DOHH2 (cell line): Measurements from ENCODE around the gene RABL3.
"Not testable (repeated sequence)": the region's sequence is repeated elsewhere in the genome, so short reads cannot be mapped to it uniquely, and the experiment has no call there.

Source experiments
- H3F3A ChIP-seq: fragments of 200-600 bp; sonication (generic), shearing (Covaris generic); 2 replicates; pipeline ENCODE4 v1.6.0; 2016; ENCODE audit warnings: antibody characterized with exemption, mild to moderate bottlenecking; ENCODE audit not compliant: control insufficient read depth, insufficient read depth
- H3K27ac ChIP-seq: fragments of 200-600 bp; sonication (generic); 2 replicates; pipeline ENCODE4 v1.5.1; 2014; ENCODE audit warnings: low read depth, mild to moderate bottlenecking, low read length, moderate library complexity
- H3K27me3 ChIP-seq: fragments of 200-600 bp; sonication (generic); 2 replicates; pipeline ENCODE4 v1.6.1; 2014; ENCODE audit warnings: mild to moderate bottlenecking, low read length, mixed read lengths; ENCODE audit not compliant: control insufficient read depth
- H3K36me3 ChIP-seq: fragments of 200-600 bp; sonication (generic); 2 replicates; pipeline ENCODE4 v1.6.1; 2014; ENCODE audit warnings: mild to moderate bottlenecking, low read length, moderate library complexity, mixed read lengths; ENCODE audit not compliant: control insufficient read depth
- H3K4me1 ChIP-seq: fragments of 200-600 bp; sonication (generic); 2 replicates; pipeline ENCODE4 v1.6.1; 2014; ENCODE audit warnings: mild to moderate bottlenecking, low read length, mixed read lengths; ENCODE audit not compliant: control insufficient read depth
- H3K4me2 ChIP-seq: fragments of 200-600 bp; sonication (generic); 2 replicates; pipeline ENCODE4 v1.6.0; 2014; ENCODE audit warnings: mild to moderate bottlenecking, low read length, moderate library complexity
- H3K4me3 ChIP-seq: fragments of 200-600 bp; sonication (generic); 2 replicates; pipeline ENCODE4 v1.5.1; 2014; ENCODE audit warnings: mild to moderate bottlenecking, low read length, mixed read lengths
- H3K79me2 ChIP-seq: fragments of 200-600 bp; sonication (generic); 2 replicates; pipeline ENCODE4 v1.6.1; 2014; ENCODE audit warnings: mild to moderate bottlenecking, low read length, mixed read lengths; ENCODE audit not compliant: control insufficient read depth
- H3K9me2 ChIP-seq: fragments of 200-600 bp; sonication (generic); replicated peaks from 2 replicates; pipeline ENCODE4 v1.6.1; 2014; ENCODE audit warnings: mild to moderate bottlenecking, low read length, mixed read lengths; ENCODE audit not compliant: control insufficient read depth
- H3K9me3 ChIP-seq: fragments of 200-600 bp; sonication (generic); 2 replicates; pipeline ENCODE4 v1.6.1; 2014; ENCODE audit warnings: antibody characterized with exemption, low read length, mixed read lengths; ENCODE audit not compliant: control insufficient read depth, insufficient read depth
- H4K20me1 ChIP-seq: fragments of 200-600 bp; sonication (generic); 2 replicates; pipeline ENCODE4 v1.6.0; 2014; ENCODE audit warnings: low read depth, mild to moderate bottlenecking, antibody characterized with exemption, low read length, moderate library complexity; ENCODE audit not compliant: control insufficient read depth, insufficient read depth
- CTCF ChIP-seq: fragments of 200-600 bp; sonication (generic); IDR thresholded peaks from one replicate; pipeline ENCODE4 v1.5.1; 2014; ENCODE audit warnings: antibody characterized with exemption, mild to moderate bottlenecking, low read depth, low read length; ENCODE audit not compliant: poor library complexity, severe bottlenecking
- EZH2phosphoT487 ChIP-seq: fragments of 200-600 bp; sonication (generic); IDR thresholded peaks from 2 replicates; pipeline ENCODE4 v1.6.1; 2017; ENCODE audit warnings: borderline replicate concordance, mild to moderate bottlenecking, antibody characterized with exemption, low read length, moderate library complexity, mixed read lengths

Gene RABL3

GRCh38 chr3:120640231-120640630, 102.1 kb downstream of the RABL3 start:
- Histone ChIP-seq H3K4me3 (no peak overlapping the region), H3F3A (no peaks in the 10 kb centered on the region), H4K20me1 (no peaks in the 10 kb centered on the region), H3K36me3 (no peaks in the 10 kb centered on the region), H3K4me1 (no peaks in the 10 kb centered on the region), H3K27ac (no peak overlapping the region), H3K27me3 (no peaks in the 10 kb centered on the region; the same call in 1 of the 2 replicates), H3K9me3 (no peaks in the 10 kb centered on the region), H3K79me2 (no peaks in the 10 kb centered on the region), H3K4me2 (no peak overlapping the region), H3K9me2 (no peaks in the 10 kb centered on the region)
- TF ChIP-seq EZH2phosphoT487 (no peak), CTCF (no peak)

- H3F3A ChIP-seq, H3K79me2 ChIP-seq, H3K4me1 ChIP-seq, H3K27ac ChIP-seq, H3K36me3 ChIP-seq, H3K9me3 ChIP-seq, H3K4me2 ChIP-seq, H4K20me1 ChIP-seq, H3K9me2 ChIP-seq, H3K4me3 ChIP-seq, H3K27me3 ChIP-seq: not testable (repeated sequence)
Observed at GRCh38 chr3:120638820-120639219, 103.5 kb downstream of the RABL3 start.

GRCh38 chr3:120637851-120638559, 104.3 kb downstream of the RABL3 start:
- Histone ChIP-seq H3K79me2 (no peaks in the 10 kb centered on the region), H3K4me2 (no peak overlapping the region), H3K9me2 (no peaks in the 10 kb centered on the region), H3K36me3 (no peaks in the 10 kb centered on the region), H3F3A (no peaks in the 10 kb centered on the region), H3K27ac (no peak overlapping the region), H3K4me3 (no peak overlapping the region), H3K27me3 (no peaks in the 10 kb centered on the region; the same call in 1 of the 2 replicates), H4K20me1 (no peaks in the 10 kb centered on the region), H3K4me1 (no peaks in the 10 kb centered on the region), H3K9me3 (no peaks in the 10 kb centered on the region)
- no peak for TF ChIP-seq EZH2phosphoT487
- TF ChIP-seq CTCF: no peak

- H3K27ac ChIP-seq: no peak overlapping the region
- no peaks in the 10 kb centered on the region for H3K4me1 ChIP-seq
- H3K4me3 ChIP-seq: no peak overlapping the region
- no peak overlapping the region for H3K4me2 ChIP-seq
- H3K9me3 ChIP-seq: no peaks in the 10 kb centered on the region
- H4K20me1 ChIP-seq: no peaks in the 10 kb centered on the region
- H3K9me2 ChIP-seq: no peaks in the 10 kb centered on the region
- no peaks in the 10 kb centered on the region; the same call in 1 of the 2 replicates for H3K27me3 ChIP-seq
- H3K36me3 ChIP-seq: no peaks in the 10 kb centered on the region
- no peak for TF ChIP-seq EZH2phosphoT487
- TF ChIP-seq CTCF: no peak
- no peaks in the 10 kb centered on the region for H3K79me2 ChIP-seq
- no peaks in the 10 kb centered on the region for H3F3A ChIP-seq
Observed at GRCh38 chr3:120636795-120637401, 105.4 kb downstream of the RABL3 start.
